ENCODE measurements around the gene ZFYVE19.

Gene ZFYVE19

DNA sequence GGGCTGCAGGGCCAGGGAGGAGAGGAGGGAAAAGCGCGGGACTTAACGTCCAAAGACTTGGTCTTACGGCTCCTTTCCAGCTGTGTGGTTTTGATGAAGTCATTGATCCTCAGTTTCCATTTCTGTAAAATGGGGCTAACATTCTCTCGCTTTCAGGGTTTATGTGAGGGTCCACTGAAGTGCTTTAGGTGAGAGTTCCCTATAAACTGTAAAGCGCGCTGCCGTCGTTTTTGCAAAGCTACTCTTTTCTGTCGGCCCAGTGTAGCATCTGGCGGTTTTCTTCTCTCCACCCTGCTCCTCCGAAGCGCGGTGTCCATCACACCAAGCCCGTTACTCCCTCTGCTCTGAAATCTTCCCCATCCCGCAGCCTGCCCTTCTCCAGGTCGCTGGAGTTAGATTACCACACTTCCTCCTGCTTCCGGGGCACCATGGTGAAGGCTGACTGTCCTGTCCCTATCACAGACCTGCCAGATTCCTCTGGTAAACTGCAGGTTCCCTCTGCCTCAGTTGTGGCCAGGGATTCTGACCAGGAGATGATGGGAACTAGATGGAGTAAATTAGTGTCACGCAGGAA lies 1.1 kb downstream of the ZFYVE19 start:
- TF ChIP-seq, protein P1, sequence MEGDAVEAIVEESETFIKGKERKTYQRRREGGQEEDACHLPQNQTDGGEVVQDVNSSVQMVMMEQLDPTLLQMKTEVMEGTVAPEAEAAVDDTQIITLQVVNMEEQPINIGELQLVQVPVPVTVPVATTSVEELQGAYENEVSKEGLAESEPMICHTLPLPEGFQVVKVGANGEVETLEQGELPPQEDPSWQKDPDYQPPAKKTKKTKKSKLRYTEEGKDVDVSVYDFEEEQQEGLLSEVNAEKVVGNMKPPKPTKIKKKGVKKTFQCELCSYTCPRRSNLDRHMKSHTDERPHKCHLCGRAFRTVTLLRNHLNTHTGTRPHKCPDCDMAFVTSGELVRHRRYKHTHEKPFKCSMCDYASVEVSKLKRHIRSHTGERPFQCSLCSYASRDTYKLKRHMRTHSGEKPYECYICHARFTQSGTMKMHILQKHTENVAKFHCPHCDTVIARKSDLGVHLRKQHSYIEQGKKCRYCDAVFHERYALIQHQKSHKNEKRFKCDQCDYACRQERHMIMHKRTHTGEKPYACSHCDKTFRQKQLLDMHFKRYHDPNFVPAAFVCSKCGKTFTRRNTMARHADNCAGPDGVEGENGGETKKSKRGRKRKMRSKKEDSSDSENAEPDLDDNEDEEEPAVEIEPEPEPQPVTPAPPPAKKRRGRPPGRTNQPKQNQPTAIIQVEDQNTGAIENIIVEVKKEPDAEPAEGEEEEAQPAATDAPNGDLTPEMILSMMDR (IDR thresholded peaks at IDR 0.05) = no peak

GRCh38 chr15:40808861-40809450 lies 2.1 kb downstream of the ZFYVE19 start:
- TF ChIP-seq, protein P1 (IDR thresholded peaks at IDR 0.05) = no peak

GRCh38 chr15:40812721-40813425 lies 6.0 kb downstream of the ZFYVE19 start:
- TF ChIP-seq, protein P1 (IDR thresholded peaks at IDR 0.05) = no peak

DNA sequence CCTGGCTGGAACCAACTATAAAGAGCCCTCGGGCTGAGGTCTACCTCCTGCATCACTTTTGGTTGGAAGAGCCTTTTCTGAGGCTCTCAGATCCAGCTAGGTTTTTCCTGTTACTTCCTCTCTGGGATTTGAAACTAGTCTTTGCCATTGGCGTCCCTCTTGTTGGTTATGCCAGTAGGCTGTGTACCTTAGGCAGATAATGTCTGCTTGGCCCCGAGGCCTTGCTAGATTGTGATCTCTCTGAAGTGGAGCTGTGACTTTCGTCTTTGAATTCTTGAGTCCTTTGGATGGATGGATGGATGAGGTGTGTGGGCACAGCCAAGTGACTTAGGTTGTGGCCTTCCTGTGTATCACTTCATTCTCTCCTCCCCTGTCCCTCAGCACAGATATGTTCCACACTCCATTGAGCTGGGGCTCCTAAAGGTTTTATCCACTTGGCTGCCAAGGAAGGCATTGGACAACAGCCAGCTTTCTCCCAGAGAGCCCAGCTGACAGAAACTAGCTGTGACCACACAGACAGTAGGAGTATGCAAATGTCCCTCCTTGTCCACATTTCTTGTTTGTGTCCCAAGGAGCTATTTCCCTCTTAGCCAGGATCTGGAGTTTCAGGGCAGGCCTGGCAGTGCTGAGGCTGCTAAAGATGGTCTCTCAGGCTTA lies 8.3 kb downstream of the ZFYVE19 start:
- TF ChIP-seq, protein P1 (IDR thresholded peaks at IDR 0.05) = no peak

DNA sequence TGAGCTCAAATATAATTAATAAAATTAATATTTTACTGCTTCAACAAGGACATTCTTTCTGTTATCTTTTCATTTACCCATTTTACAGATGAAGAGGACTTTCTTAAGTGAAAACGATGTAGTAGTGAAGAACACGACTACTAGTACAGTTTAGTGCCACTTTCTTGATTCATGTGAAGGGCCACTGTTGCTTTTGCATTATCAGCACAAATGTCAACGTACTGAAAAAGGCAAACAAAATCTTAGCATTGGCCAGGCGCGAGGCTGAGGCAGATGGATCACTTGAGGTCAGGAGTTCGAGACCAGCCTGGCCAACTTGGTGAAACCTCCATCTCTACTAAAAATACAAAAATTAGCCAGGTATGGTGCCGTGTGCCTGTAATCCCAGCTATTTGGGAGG lies 12.2 kb downstream of the ZFYVE19 start:
- TF ChIP-seq, protein P1 (IDR thresholded peaks at IDR 0.05) = no peak

- TF ChIP-seq, protein P1 (IDR thresholded peaks at IDR 0.05) = no peak
Measured at GRCh38 chr15:40821195-40821594, 14.3 kb downstream of the ZFYVE19 start.

DNA sequence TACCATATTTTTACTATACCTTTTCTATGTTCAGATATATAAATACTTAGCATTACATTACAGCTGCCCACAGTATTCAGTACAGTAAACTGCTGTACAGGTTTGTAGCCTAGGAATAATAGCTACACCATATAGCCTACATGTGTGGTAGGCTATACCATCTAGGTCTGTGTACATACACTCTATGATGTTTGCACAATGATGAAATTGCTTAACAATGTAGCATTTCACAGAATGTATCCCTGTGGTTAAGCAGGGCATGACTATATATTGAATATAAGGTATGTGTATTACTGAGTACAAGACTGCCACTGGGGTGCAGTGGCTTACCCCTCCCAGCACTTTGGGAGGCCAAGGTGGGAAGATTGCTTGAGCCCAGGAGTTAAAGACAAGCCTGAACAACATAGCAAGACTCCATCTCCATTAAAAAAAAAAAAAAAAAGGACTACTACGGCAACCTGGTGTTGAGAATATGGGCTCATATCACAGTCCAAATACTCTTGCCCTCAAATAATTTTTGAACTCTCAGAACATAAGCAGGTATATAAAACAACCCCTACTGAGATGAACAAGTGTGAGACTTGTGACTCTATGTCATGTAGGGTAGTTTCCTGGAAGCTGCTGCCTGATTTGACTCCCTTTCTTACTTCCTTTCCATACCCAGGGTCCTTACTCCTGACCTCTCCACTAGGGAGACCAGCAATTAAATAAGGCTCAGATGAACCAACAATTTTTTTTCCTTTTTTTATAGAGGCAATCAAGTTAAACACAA lies 16.9 kb downstream of the ZFYVE19 start:
- TF ChIP-seq, protein P1 (IDR thresholded peaks at IDR 0.05) = no peak

Measured in LNCAP (cell line).